B cell (primary cell): Measurements from ENCODE around the gene MALRD1.

Source experiments
- EZH2 ChIP-seq: IDR thresholded peaks from 2 replicates; pipeline ENCODE4 v1.6.1; 2012; ENCODE audit warnings: borderline replicate concordance, low read depth, mild to moderate bottlenecking, moderate library complexity, low read length; ENCODE audit not compliant: insufficient read depth, poor library complexity, severe bottlenecking
- TF ChIP-seq, protein P1 (sequence below): fragments of 200-600 bp; IDR thresholded peaks from one replicate; pipeline ENCODE4 v1.8.0; 2022; ENCODE audit warnings: antibody characterized with exemption, mild to moderate bottlenecking

DNA sequence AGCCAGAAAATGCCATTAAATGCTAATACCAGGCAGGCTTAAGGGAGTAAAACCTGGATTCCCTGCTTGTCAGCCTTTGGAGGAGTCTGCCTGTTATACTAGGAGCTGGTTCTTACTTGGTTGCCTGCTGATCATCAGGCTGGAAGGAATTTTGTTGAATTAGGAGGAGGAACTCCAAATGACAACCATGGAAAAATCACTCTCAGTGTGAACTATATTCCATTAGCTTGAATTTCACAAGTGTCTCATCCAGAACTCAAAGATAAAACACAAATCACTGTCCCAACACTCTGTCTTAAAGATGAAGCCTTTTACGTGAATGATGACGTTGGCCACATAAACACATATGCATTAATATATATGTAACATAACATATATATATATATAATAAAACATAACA lies 528.8 kb downstream of the MALRD1 start:
- TF ChIP-seq, protein P1, sequence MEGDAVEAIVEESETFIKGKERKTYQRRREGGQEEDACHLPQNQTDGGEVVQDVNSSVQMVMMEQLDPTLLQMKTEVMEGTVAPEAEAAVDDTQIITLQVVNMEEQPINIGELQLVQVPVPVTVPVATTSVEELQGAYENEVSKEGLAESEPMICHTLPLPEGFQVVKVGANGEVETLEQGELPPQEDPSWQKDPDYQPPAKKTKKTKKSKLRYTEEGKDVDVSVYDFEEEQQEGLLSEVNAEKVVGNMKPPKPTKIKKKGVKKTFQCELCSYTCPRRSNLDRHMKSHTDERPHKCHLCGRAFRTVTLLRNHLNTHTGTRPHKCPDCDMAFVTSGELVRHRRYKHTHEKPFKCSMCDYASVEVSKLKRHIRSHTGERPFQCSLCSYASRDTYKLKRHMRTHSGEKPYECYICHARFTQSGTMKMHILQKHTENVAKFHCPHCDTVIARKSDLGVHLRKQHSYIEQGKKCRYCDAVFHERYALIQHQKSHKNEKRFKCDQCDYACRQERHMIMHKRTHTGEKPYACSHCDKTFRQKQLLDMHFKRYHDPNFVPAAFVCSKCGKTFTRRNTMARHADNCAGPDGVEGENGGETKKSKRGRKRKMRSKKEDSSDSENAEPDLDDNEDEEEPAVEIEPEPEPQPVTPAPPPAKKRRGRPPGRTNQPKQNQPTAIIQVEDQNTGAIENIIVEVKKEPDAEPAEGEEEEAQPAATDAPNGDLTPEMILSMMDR: no peak
- no peak for TF ChIP-seq EZH2
